K562 (cell line): ENCODE results near the gene PXK. TPM values are rescaled to one million over a fixed set of nuclear protein-coding genes. Genes with fewer than 3 reads are reported as not detected.

Experiments
- ATAC-seq: fragments of 200-7000 bp; cut with Tn5 transposase; 3 replicates; pipeline ENCODE4 v1.9.1; 2020; ENCODE audit warnings: moderate library complexity
- BruUV-seq: library from RNA; stranded (reverse); fragments of 400-500 nt; replicated peaks from 2 replicates; lab custom pipeline; 2021; lab: Mats Ljungman, UMichigan
- CTCF ChIA-PET: fragments of 300-600 bp; formaldehyde crosslinking; extraction: SDS; loops from one replicate; lab custom pipeline; 2021; ENCODE audit warnings: low intra/inter-chr PET ratio; lab: Yijun Ruan, JAX
- POLR2A ChIA-PET: fragments of 300-600, 350-650 bp; sonication (Branson Sonifier 250); formaldehyde crosslinking; extraction: SDS; loops from one replicate; lab custom pipeline; 2021; ENCODE audit warnings: antibody characterized with exemption, inconsistent platforms; lab: Yijun Ruan, JAX
- DNase-seq, 4 experiments: peaks; one replicate each; pipeline versions ENCODE4 v3.0.0 to v3.0.0-alpha.2; 2011 to 2018; ENCODE audit warnings: low spot score in 3 of 4, mixed read lengths in 3 of 4; ENCODE audit errors: extremely low read depth in 1 of 4
- FAIRE-seq: peaks from 2 replicates; lab custom pipeline; 2011; peaks lifted over from hg19 to GRCh38; lab: Jason Lieb, UNC
- H2AFZ ChIP-seq: 2 replicates; pipeline ENCODE4 v1.6.0; 2011; ENCODE audit warnings: low read depth, low read length, control low read depth, inconsistent platforms
- H3K27ac ChIP-seq: fragments of 200-600 bp; 3 replicates; pipeline ENCODE4 v1.8.0; 2011; ENCODE audit warnings: low read depth, mild to moderate bottlenecking, control low read depth, inconsistent platforms, low read length, moderate library complexity, mixed read lengths; ENCODE audit errors: extremely low read depth
- H3K27me3 ChIP-seq, 2 experiments: fragments of 300-600 bp in 1 of 2; 2 replicates in 1 of 2; 3 replicates in 1 of 2; pipeline versions ENCODE4 v1.6.0 to v1.8.0; 2011; ENCODE audit warnings: inconsistent platforms in 2 of 2, low read length in 2 of 2, mild to moderate bottlenecking in 1 of 2, mixed read lengths in 1 of 2, moderate library complexity in 1 of 2; ENCODE audit not compliant: control insufficient read depth in 2 of 2, insufficient read depth in 2 of 2
- H3K36me3 ChIP-seq: fragments of 300-600 bp; 3 replicates; pipeline ENCODE4 v1.8.0; 2011; ENCODE audit warnings: mild to moderate bottlenecking, low read length, inconsistent platforms; ENCODE audit not compliant: control insufficient read depth, insufficient read depth
- H3K4me1 ChIP-seq, 2 experiments: fragments of 200-600 bp in 1 of 2; replicated peaks in 1 of 2; 2 replicates in 1 of 2; 3 replicates in 1 of 2; pipeline versions ENCODE4 v1.5.1 to v1.8.0; 2011; ENCODE audit warnings: inconsistent platforms in 2 of 2, low read length in 2 of 2, mild to moderate bottlenecking in 1 of 2, mixed read lengths in 1 of 2, moderate library complexity in 1 of 2; ENCODE audit not compliant: control insufficient read depth in 2 of 2, insufficient read depth in 2 of 2
- H3K4me2 ChIP-seq: 2 replicates; pipeline ENCODE4 v1.6.1; 2011; ENCODE audit warnings: low read length, control low read depth, inconsistent platforms, mixed read lengths; ENCODE audit not compliant: insufficient read depth
- H3K4me3 ChIP-seq: fragments of 200-600 bp; sonication (generic), shearing (Covaris generic); 2 replicates; pipeline ENCODE4 v1.5.1; 2016; ENCODE audit warnings: control low read depth, inconsistent platforms
- H3K79me2 ChIP-seq: fragments of 200-600 bp; 3 replicates; pipeline ENCODE4 v1.8.0; 2011; ENCODE audit warnings: low read length, inconsistent platforms; ENCODE audit not compliant: control insufficient read depth, insufficient read depth
- H3K9ac ChIP-seq, 2 experiments: 2 replicates each; pipeline versions ENCODE4 v1.6.0 to v1.6.1; 2011; ENCODE audit warnings: low read depth in 2 of 2, low read length in 2 of 2, control low read depth in 1 of 2, inconsistent platforms in 1 of 2, mild to moderate bottlenecking in 1 of 2, mixed read lengths in 1 of 2; ENCODE audit not compliant: insufficient read depth in 1 of 2
- H3K9me1 ChIP-seq: one replicate; pipeline ENCODE4 v1.6.0; 2011; ENCODE audit warnings: inconsistent platforms, mild to moderate bottlenecking, low read length, moderate library complexity; ENCODE audit not compliant: control insufficient read depth, insufficient read depth
- H3K9me3 ChIP-seq: replicated peaks from 2 replicates; pipeline ENCODE4 v1.5.1; 2011; ENCODE audit warnings: low read depth, low read length, inconsistent platforms; ENCODE audit not compliant: control insufficient read depth, insufficient read depth
- H4K20me1 ChIP-seq: replicated peaks from 2 replicates; pipeline ENCODE4 v1.6.1; 2011; ENCODE audit warnings: low read length, inconsistent platforms, mixed read lengths; ENCODE audit not compliant: control insufficient read depth, insufficient read depth
- POLR2H ChIP-seq: IDR thresholded peaks from 2 replicates; pipeline ENCODE4 v1.6.1; 2016; ENCODE audit warnings: missing genetic modification characterization, low read depth, mild to moderate bottlenecking, control low read depth, missing compliant biosample characterization, moderate library complexity
- RBM34 ChIP-seq: fragments of 200-400 bp; formaldehyde crosslinking; IDR thresholded peaks from 2 replicates; pipeline ENCODE4 v1.6.1; 2018; ENCODE audit warnings: low read length, borderline replicate concordance; ENCODE audit not compliant: insufficient read depth
- RFX1 ChIP-seq: fragments of 450-650 bp; IDR thresholded peaks from 2 replicates; pipeline ENCODE4 v1.6.1; 2016; ENCODE audit warnings: mild to moderate bottlenecking, moderate library complexity
- ZNF512 ChIP-seq: IDR thresholded peaks from 2 replicates; pipeline ENCODE4 v1.6.1; 2016; ENCODE audit warnings: missing genetic modification characterization, missing compliant biosample characterization
- ZNF699 ChIP-seq: fragments of 250-450 bp; sonication (Bioruptor Pico); IDR thresholded peaks from 2 replicates; pipeline ENCODE4 v1.8.0; 2021; ENCODE audit warnings: mild to moderate bottlenecking, moderate library complexity; ENCODE audit not compliant: insufficient replicate concordance
- WGBS: fragments of 100-300 bp; shearing (Covaris generic); methylation state at CpG from one replicate; pipeline ENCODE4 v1.1.6; 2016; ENCODE audit warnings: low coverage, mixed read lengths; ENCODE audit not compliant: insufficient coverage; ENCODE audit errors: missing lambda C conversion rate; 5-methylcytosine and 5-hydroxymethylcytosine counted together
- in situ Hi-C: fragments of 300-500 bp; cut with MboI; formaldehyde crosslinking; loops from 4 replicates; pipeline ENCODE4 v1.15.0; 2018; ENCODE audit warnings: inconsistent platforms, mixed read lengths
- intact Hi-C: fragments of 100-400 bp; cut with micrococcal nuclease; formaldehyde crosslinking; loops from 2 replicates; pipeline ENCODE4 v1.14.2; 2022
- polyA plus RNA-seq, 8 experiments: library from polyadenylated mRNA; depleted of rRNA in 4 of 8; stranded (reverse) in 5 of 8; unstranded in 3 of 8; fragments of >200 nt; fragmentation: Nextera tagmentation in 2 of 8; fragmentation: Illumina TruSeq in 1 of 8; extraction: Ambion mirVana in 2 of 8; extraction: Trizol in 1 of 8; gene quantifications; 2 replicates each; pipeline versions ENCODE4 v1.2.1 to v1.2.3, GENCODE V29; 2011 to 2014; ENCODE audit warnings: inconsistent platforms in 1 of 8, missing spikeins in 1 of 8
- total RNA-seq, 7 experiments: library from RNA; depleted of rRNA in 6 of 7; stranded (reverse); fragments of >200 nt in 6 of 7; fragmentation: Illumina TruSeq in 2 of 7; extraction: Trizol in 2 of 7; gene quantifications; 2 replicates each; pipeline versions ENCODE4 v1.2.1 to v1.2.3, GENCODE V29; 2011 to 2021; ENCODE audit warnings: low replicate concordance in 1 of 7

PXK gene
- total and polyA plus RNA-seq, 9 of the 15 experiments (the other 6 are each of a cell fraction or from before 2014, with no cell fraction given): 3.3 to 19.9 (median 11.3) TPM

GRCh38 chr3:58357402-58357801 is 24.7 kb downstream of the PXK start:
- ChIA-PET POLR2A (no interaction called here), CTCF (no interaction called here)
- ATAC-seq: no peak
- intact Hi-C loops: no loop called here
- TF ChIP-seq RBM34 (no peak), ZNF512 (tag) (no peak), RFX1 (no peak), POLR2H (no peak), ZNF699 (CRISPR knock-in tag) (no peak)
- FAIRE-seq: no peak
- Histone ChIP-seq H3K9me3 (no peaks in the 10 kb centered on the region), H3K9ac (no peak overlapping the region), H3K4me3 (no peak overlapping the region), H3K4me2 (no peak overlapping the region), H3K9me1 (no peaks in the 10 kb centered on the region), H3K4me1 (no peaks in the 10 kb centered on the region; a peak in 1 of 5 replicates), H3K79me2 (no peaks in the 10 kb centered on the region), H3K27ac (no peak overlapping the region), H3K36me3 (no peaks in the 10 kb centered on the region), H3K27me3 (no peaks in the 10 kb centered on the region), H2AFZ (no peak overlapping the region), H4K20me1 (no peaks in the 10 kb centered on the region)
- in situ Hi-C loops: no loop called here
- no peak for DNase-seq
- no TSS peak for BruUV-seq
- 78% methylated on average over 3 of the region's 3 CpGs for WGBS
